Ascending aorta (tissue), 2 donors: ENCODE data around the gene MIGA2. TPM values are rescaled to one million over a fixed set of nuclear protein-coding genes. Genes with fewer than 3 reads are reported as not detected.

ENCODE experiments used
- DNase-seq, 2 donors: peaks; one replicate each; pipeline ENCODE4 v3.0.0-alpha.2; 2019; ENCODE audit warnings: low spot score in 2 of 2
- H3K27ac ChIP-seq, 2 donors: fragments of 200-600 bp; sonication (generic); one replicate each; pipeline ENCODE4 v1.5.1; 2016 to 2017; ENCODE audit warnings: mild to moderate bottlenecking in 1 of 2
- H3K27me3 ChIP-seq: fragments of 200-600 bp; sonication (generic); one replicate; pipeline ENCODE4 v1.5.1; 2017
- H3K36me3 ChIP-seq, 2 donors: fragments of 200-600 bp; sonication (generic); one replicate each; pipeline ENCODE4 v1.5.1; 2016
- H3K4me1 ChIP-seq, 2 donors: fragments of 200-600 bp; sonication (generic); one replicate each; pipeline ENCODE4 v1.5.1; 2016 to 2017; ENCODE audit warnings: mild to moderate bottlenecking in 1 of 2
- H3K4me3 ChIP-seq, 2 donors: fragments of 200-600 bp; sonication (generic); one replicate each; pipeline ENCODE4 v1.5.1; 2016 to 2017; ENCODE audit warnings: mild to moderate bottlenecking in 1 of 2
- H3K9me3 ChIP-seq, 2 donors: fragments of 200-600 bp; sonication (generic); one replicate each; pipeline ENCODE4 v1.5.1; 2016
- intact Hi-C: fragments of 100-400 bp; cut with DNase I; formaldehyde crosslinking; loops from one replicate; pipeline ENCODE4 v1.15.1; 2023
- total RNA-seq: library from RNA; depleted of rRNA; stranded (reverse); fragments of >200 nt; gene quantifications from one replicate; pipeline ENCODE4 v1.1.0, GENCODE V29; 2016
- TF ChIP-seq, protein P1 (sequence below), 3 experiments: fragments of 200-600 bp in 2 of 3; fragments of 450-650 bp in 1 of 3; sonication (generic) in 2 of 3; IDR thresholded peaks; one replicate each; pipeline ENCODE4 v1.5.1; 2016 to 2019; ENCODE audit warnings: antibody characterized with exemption in 3 of 3, mild to moderate bottlenecking in 1 of 3, moderate library complexity in 1 of 3

Gene MIGA2
- total RNA-seq, 1 donor from 2014 or later: 39.9 TPM

- intact Hi-C loops: loop anchor here (5.0 kb wide), 1 partner anchor 211 kb away; the partner anchor contains the start of gene SPOUT1
- peak overlapping the region in 1 of 2 donors; percentile 84 for H3K4me3 ChIP-seq
- DNase-seq: no peak
Observed at GRCh38 chr9:129038109-129038852, 1.9 kb downstream of the MIGA2 start.

GRCh38 chr9:129040113-129040643, 3.8 kb downstream of the MIGA2 start:
- Histone ChIP-seq H3K4me1 (peaks cover 0 to 13% of the 10 kb centered on the region in 2 donors), H3K4me3 (no peak overlapping the region), H3K9me3 (no peaks in the 10 kb centered on the region), H3K36me3 (peaks cover 32 to 35% of the 10 kb centered on the region in 2 donors), H3K27ac (no peak overlapping the region), H3K27me3 (no peaks in the 10 kb centered on the region)
- TF ChIP-seq, protein P1, sequence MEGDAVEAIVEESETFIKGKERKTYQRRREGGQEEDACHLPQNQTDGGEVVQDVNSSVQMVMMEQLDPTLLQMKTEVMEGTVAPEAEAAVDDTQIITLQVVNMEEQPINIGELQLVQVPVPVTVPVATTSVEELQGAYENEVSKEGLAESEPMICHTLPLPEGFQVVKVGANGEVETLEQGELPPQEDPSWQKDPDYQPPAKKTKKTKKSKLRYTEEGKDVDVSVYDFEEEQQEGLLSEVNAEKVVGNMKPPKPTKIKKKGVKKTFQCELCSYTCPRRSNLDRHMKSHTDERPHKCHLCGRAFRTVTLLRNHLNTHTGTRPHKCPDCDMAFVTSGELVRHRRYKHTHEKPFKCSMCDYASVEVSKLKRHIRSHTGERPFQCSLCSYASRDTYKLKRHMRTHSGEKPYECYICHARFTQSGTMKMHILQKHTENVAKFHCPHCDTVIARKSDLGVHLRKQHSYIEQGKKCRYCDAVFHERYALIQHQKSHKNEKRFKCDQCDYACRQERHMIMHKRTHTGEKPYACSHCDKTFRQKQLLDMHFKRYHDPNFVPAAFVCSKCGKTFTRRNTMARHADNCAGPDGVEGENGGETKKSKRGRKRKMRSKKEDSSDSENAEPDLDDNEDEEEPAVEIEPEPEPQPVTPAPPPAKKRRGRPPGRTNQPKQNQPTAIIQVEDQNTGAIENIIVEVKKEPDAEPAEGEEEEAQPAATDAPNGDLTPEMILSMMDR (IDR thresholded peaks at IDR 0.05): no peak
- intact Hi-C loops: no loop called here
- no peak for DNase-seq

More at GRCh38 chr9:129038109-129038852, 1.9 kb downstream of the MIGA2 start:
- Histone ChIP-seq H3K36me3 (peaks cover 19 to 23% of the 10 kb centered on the region in 2 donors), H3K27ac (no peak overlapping the region), H3K4me1 (peaks cover 0 to 13% of the 10 kb centered on the region in 2 donors), H3K9me3 (no peaks in the 10 kb centered on the region), H3K27me3 (no peaks in the 10 kb centered on the region)
- TF ChIP-seq, protein P1 (IDR thresholded peaks at IDR 0.05): no peak

DNA sequence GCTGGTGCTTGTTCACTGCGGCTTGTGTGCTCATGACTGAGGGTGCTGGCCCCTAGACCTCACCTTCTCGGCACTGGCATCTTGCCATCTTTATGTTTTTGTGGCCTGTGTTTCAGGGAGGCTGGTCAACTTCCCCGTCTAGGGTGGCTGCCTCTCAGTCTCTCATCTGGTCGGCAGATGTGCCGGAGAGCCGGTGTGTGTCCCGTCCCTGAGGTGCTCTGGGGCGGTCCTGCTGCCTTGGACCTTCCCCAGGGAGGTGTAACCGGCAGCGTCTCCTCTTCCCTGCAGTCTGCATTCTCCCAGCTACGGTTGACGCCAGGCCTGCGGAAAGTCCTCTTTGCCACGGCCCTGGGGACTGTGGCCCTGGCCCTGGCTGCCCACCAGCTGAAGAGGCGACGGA, 5.6 kb downstream of the MIGA2 start:
- Histone ChIP-seq H3K9me3 (no peaks in the 10 kb centered on the region), H3K27ac (no peak overlapping the region), H3K36me3 (peaks cover 39% of the 10 kb centered on the region in 2 donors), H3K4me1 (peaks cover 0 to 12% of the 10 kb centered on the region in 2 donors), H3K27me3 (no peaks in the 10 kb centered on the region), H3K4me3 (no peak overlapping the region)
- DNase-seq: no peak
- intact Hi-C loops: no loop called here
- TF ChIP-seq, protein P1 (IDR thresholded peaks at IDR 0.05): no peak

GRCh38 chr9:129052592-129052991, 16.2 kb downstream of the MIGA2 start:
- no peaks in the 10 kb centered on the region for H3K9me3 ChIP-seq
- no peak for DNase-seq
- H3K4me3 ChIP-seq: no peak overlapping the region
- no peak overlapping the region for H3K27ac ChIP-seq
- TF ChIP-seq, protein P1 (IDR thresholded peaks at IDR 0.05): no peak
- no peaks in the 10 kb centered on the region for H3K4me1 ChIP-seq
- intact Hi-C loops: no loop called here
- peaks cover 54 to 60% of the 10 kb centered on the region in 2 donors for H3K36me3 ChIP-seq
- H3K27me3 ChIP-seq: no peaks in the 10 kb centered on the region

DNA sequence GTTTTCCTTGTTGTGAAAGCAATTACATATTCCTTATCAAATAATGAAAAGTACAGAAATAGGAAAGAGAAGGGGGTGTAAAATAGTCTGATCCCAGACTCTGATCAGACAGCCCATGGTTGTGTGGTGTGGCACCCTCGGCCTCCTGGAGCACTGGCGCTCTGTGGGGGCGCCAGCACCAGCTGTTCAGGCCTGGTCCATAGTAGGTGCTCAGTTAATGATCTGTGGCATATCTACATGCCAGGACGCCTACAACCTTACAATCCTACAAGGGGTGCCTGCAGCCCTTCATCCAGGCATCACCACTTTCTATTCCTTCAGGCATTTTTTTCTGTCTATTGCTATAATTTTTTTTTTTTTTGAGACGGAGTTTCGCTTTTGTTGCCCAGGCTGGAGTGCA, 16.6 kb downstream of the MIGA2 start:
- Histone ChIP-seq H3K9me3 (no peaks in the 10 kb centered on the region), H3K4me1 (no peaks in the 10 kb centered on the region), H3K36me3 (peaks cover 49 to 55% of the 10 kb centered on the region in 2 donors), H3K27me3 (no peaks in the 10 kb centered on the region), H3K4me3 (no peak overlapping the region), H3K27ac (no peak overlapping the region)
- DNase-seq: no peak
- TF ChIP-seq, protein P1 (IDR thresholded peaks at IDR 0.05): no peak
- intact Hi-C loops: no loop called here
